A172 (cell line): Measurements from ENCODE around the gene TTLL6. TPM values are rescaled to one million over a fixed set of nuclear protein-coding genes. Genes with fewer than 3 reads are reported as not detected.
"Not testable (repeated sequence)": the region's sequence is repeated elsewhere in the genome, so short reads cannot be mapped to it uniquely, and the experiment has no call there.

Source experiments
- DNase-seq: peaks from one replicate; pipeline ENCODE4 v3.0.0-alpha.2; 2015; ENCODE audit warnings: low spot score
- total RNA-seq: library from RNA; depleted of rRNA; stranded (reverse); fragments of >200 nt; shearing (Covaris generic); gene quantifications from 2 replicates; pipeline ENCODE4 v1.2.3, GENCODE V29; 2014; rRNA removed

The TTLL6 gene
- total RNA-seq, 1 experiment from 2014 or later, result not detected

GRCh38 chr17:48723423-48724250 is 93.4 kb downstream of the TTLL6 start:
- DNase-seq, result no peak

GRCh38 chr17:48722915-48723422 is 94.1 kb downstream of the TTLL6 start, which contains the start of gene PRAC2:
TSS of gene PRAC2 (plus strand) at chr17:48723185. CDS start at chr17:48724411, 1,226 bp downstream.
- DNase-seq, result no peak

- no peak for DNase-seq
Measured at GRCh38 chr17:48722201-48722907, 94.7 kb downstream of the TTLL6 start, which contains the start of gene PRAC1. TSS of gene PRAC1 (minus strand) at chr17:48722518. CDS start at chr17:48722392, 126 bp downstream.

GRCh38 chr17:48721009-48721402 is 96.0 kb downstream of the TTLL6 start:
- DNase-seq, result no peak

- DNase-seq, result no peak
Measured at GRCh38 chr17:48720266-48721008, 96.6 kb downstream of the TTLL6 start.

GRCh38 chr17:48719642-48720265 is 97.3 kb downstream of the TTLL6 start:
- DNase-seq, result no peak

GRCh38 chr17:48718761-48719641 is 98.0 kb downstream of the TTLL6 start:
- no peak for DNase-seq

- DNase-seq, result no peak
Measured at GRCh38 chr17:48718227-48718760, 98.7 kb downstream of the TTLL6 start.

- no peak for DNase-seq
Measured at GRCh38 chr17:48717367-48718226, 99.4 kb downstream of the TTLL6 start.

- DNase-seq, result not testable (repeated sequence)
Measured at GRCh38 chr17:48716549-48716948, 100.5 kb downstream of the TTLL6 start.

- DNase-seq, result no peak
Measured at GRCh38 chr17:48715496-48716399, 101.3 kb downstream of the TTLL6 start.

Other genes starting within 250 kb of the TTLL6 start
- 5.1 and 6.3 TPM in 2 replicates for gene HOXB4, start 238.9 kb downstream of the TTLL6 start, total RNA-seq
- gene HOXB3, start 227.0 kb downstream of the TTLL6 start, total RNA-seq, result 20.1 and 24.1 TPM in 2 replicates
- gene HOXB5, start 223.4 kb downstream of the TTLL6 start, total RNA-seq, result 2.0 and 2.4 TPM in 2 replicates
- 40.2 and 58.7 TPM in 2 replicates for gene HOXB6, start 212.2 kb downstream of the TTLL6 start, total RNA-seq
- gene HOXB7, start 206.2 kb downstream of the TTLL6 start, total RNA-seq, result 22.4 and 24.7 TPM in 2 replicates
- gene HOXB8, start 201.9 kb downstream of the TTLL6 start, total RNA-seq, result 34.8 and 56.0 TPM in 2 replicates
- gene HOXB9, start 190.9 kb downstream of the TTLL6 start, total RNA-seq, result 6.2 and 8.3 TPM in 2 replicates
- not detected in 2 replicates for gene PRAC1, start 94.7 kb downstream of the TTLL6 start, total RNA-seq
- not detected in 2 replicates for gene PRAC2, start 94.0 kb downstream of the TTLL6 start, total RNA-seq
- gene HOXB13, start 88.5 kb downstream of the TTLL6 start, total RNA-seq, result 1.2 and 2.2 TPM in 2 replicates
- gene CALCOCO2, start 13.8 kb upstream of the TTLL6 start, total RNA-seq, result 50.3 and 78.4 TPM in 2 replicates
- 154 and 231 TPM in 2 replicates for gene ATP5MC1, start 75.6 kb upstream of the TTLL6 start, total RNA-seq
- 112 and 118 TPM in 2 replicates for gene UBE2Z, start 91.2 kb upstream of the TTLL6 start, total RNA-seq
- gene SNF8, start 127.6 kb upstream of the TTLL6 start, total RNA-seq, result 157 and 175 TPM in 2 replicates
- not detected in 2 replicates for gene GIP, start 151.4 kb upstream of the TTLL6 start, total RNA-seq
- gene IGF2BP1, start 180.2 kb upstream of the TTLL6 start, total RNA-seq, result 14.8 and 16.0 TPM in 2 replicates